OCI-LY1 (cell line): ENCODE data around the gene THNSL1.

ENCODE experiments used
- H2AFZ ChIP-seq: fragments of 200-600 bp; sonication (generic), shearing (Covaris generic); 2 replicates; pipeline ENCODE4 v1.6.0; 2014; ENCODE audit warnings: antibody characterized with exemption, mild to moderate bottlenecking, low read length
- H3F3A ChIP-seq: fragments of 200-600 bp; sonication (generic), shearing (Covaris generic); 2 replicates; pipeline ENCODE4 v1.6.0; 2014; ENCODE audit warnings: mild to moderate bottlenecking, antibody characterized with exemption, low read length, moderate library complexity; ENCODE audit not compliant: insufficient read depth
- H3K27ac ChIP-seq: fragments of 200-600 bp; sonication (generic); 2 replicates; pipeline ENCODE4 v1.5.1; 2014; ENCODE audit warnings: low read length, mixed run types, mild to moderate bottlenecking, low read depth; ENCODE audit not compliant: poor library complexity, severe bottlenecking
- H3K27me3 ChIP-seq: fragments of 200-600 bp; sonication (generic); 2 replicates; pipeline ENCODE4 v1.6.0; 2014; ENCODE audit warnings: antibody characterized with exemption, mild to moderate bottlenecking, low read length, moderate library complexity; ENCODE audit not compliant: insufficient read depth
- H3K36me3 ChIP-seq: fragments of 200-600 bp; sonication (generic); 2 replicates; pipeline ENCODE4 v1.6.1; 2014; ENCODE audit warnings: mild to moderate bottlenecking, antibody characterized with exemption, low read length, moderate library complexity, mixed read lengths; ENCODE audit not compliant: insufficient read depth
- H3K4me1 ChIP-seq: fragments of 200-600 bp; sonication (generic); 2 replicates; pipeline ENCODE4 v1.5.1; 2014; ENCODE audit warnings: mild to moderate bottlenecking, low read length, moderate library complexity; ENCODE audit not compliant: insufficient read depth, severe bottlenecking
- H3K4me2 ChIP-seq: fragments of 200-600 bp; sonication (generic), shearing (Covaris generic); 2 replicates; pipeline ENCODE4 v1.6.1; 2014; ENCODE audit warnings: low read length
- H3K4me3 ChIP-seq: fragments of 200-600 bp; sonication (generic); 2 replicates; pipeline ENCODE4 v1.5.1; 2014; ENCODE audit warnings: low read length, low read depth, mild to moderate bottlenecking, mixed read lengths; ENCODE audit not compliant: poor library complexity, severe bottlenecking
- H3K79me2 ChIP-seq: fragments of 200-600 bp; shearing (Covaris generic); 2 replicates; pipeline ENCODE4 v1.6.1; 2016; ENCODE audit warnings: mixed run types, low read length, mixed read lengths; ENCODE audit not compliant: insufficient read depth
- H3K9ac ChIP-seq: fragments of 200-600 bp; sonication (generic), shearing (Covaris generic); 2 replicates; pipeline ENCODE4 v1.6.1; 2014; ENCODE audit warnings: mild to moderate bottlenecking, low read length, mixed read lengths
- H3K9me2 ChIP-seq: fragments of 200-600 bp; sonication (generic), shearing (Covaris generic); 2 replicates; pipeline ENCODE4 v1.6.1; 2014; ENCODE audit warnings: low read depth, mild to moderate bottlenecking, low read length, mixed read lengths
- H3K9me3 ChIP-seq: fragments of 200-600 bp; shearing (Covaris generic); 2 replicates; pipeline ENCODE4 v1.6.1; 2014; ENCODE audit warnings: low read length, mixed read lengths
- H4K20me1 ChIP-seq: fragments of 200-600 bp; sonication (generic), shearing (Covaris generic); 2 replicates; pipeline ENCODE4 v1.6.0; 2016; ENCODE audit warnings: mild to moderate bottlenecking, low read length; ENCODE audit not compliant: insufficient read depth
- EZH2 ChIP-seq: fragments of 200-600 bp; sonication (generic), shearing (Covaris generic); IDR thresholded peaks from 2 replicates; pipeline ENCODE4 v1.8.0; 2017; ENCODE audit warnings: borderline replicate concordance, mixed run types, mild to moderate bottlenecking, antibody characterized with exemption, low read length, moderate library complexity, mixed read lengths
- TF ChIP-seq, protein P1 (sequence below): fragments of 200-600 bp; sonication (generic), shearing (Covaris generic); IDR thresholded peaks from 2 replicates; pipeline ENCODE4 v1.5.1; 2017; ENCODE audit warnings: mild to moderate bottlenecking, antibody characterized with exemption, low read length, moderate library complexity, mixed read lengths

Gene THNSL1

DNA sequence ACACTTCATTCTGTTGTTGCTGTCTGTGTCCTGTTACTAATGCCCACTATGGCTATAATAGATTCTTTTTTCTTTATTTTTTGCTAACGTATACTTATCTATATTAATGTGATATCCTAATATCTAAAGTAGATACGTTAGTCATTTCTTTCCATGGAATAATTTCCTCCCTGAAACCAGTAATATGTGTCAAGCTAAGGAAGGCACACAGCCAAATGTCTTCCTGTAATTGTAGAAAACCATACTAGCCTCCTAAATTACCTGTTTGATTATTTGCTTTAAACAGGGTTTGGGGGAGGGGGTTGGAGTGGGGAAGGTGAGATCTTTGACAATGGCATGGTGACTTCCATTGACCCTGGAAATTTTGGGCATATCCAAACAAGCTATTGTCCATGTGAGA lies 56.4 kb downstream of the THNSL1 start:
- H4K20me1 ChIP-seq = no peaks in the 10 kb centered on the region
- no peaks in the 10 kb centered on the region for H3K79me2 ChIP-seq
- no peak overlapping the region for H3K4me3 ChIP-seq
- H3K27ac ChIP-seq = no peak overlapping the region
- no peaks in the 10 kb centered on the region for H3K9me2 ChIP-seq
- no peak overlapping the region for H2AFZ ChIP-seq
- no peak overlapping the region for H3K9ac ChIP-seq
- no peaks in the 10 kb centered on the region for H3K4me1 ChIP-seq
- no peak overlapping the region for H3K4me2 ChIP-seq
- TF ChIP-seq, protein P1, sequence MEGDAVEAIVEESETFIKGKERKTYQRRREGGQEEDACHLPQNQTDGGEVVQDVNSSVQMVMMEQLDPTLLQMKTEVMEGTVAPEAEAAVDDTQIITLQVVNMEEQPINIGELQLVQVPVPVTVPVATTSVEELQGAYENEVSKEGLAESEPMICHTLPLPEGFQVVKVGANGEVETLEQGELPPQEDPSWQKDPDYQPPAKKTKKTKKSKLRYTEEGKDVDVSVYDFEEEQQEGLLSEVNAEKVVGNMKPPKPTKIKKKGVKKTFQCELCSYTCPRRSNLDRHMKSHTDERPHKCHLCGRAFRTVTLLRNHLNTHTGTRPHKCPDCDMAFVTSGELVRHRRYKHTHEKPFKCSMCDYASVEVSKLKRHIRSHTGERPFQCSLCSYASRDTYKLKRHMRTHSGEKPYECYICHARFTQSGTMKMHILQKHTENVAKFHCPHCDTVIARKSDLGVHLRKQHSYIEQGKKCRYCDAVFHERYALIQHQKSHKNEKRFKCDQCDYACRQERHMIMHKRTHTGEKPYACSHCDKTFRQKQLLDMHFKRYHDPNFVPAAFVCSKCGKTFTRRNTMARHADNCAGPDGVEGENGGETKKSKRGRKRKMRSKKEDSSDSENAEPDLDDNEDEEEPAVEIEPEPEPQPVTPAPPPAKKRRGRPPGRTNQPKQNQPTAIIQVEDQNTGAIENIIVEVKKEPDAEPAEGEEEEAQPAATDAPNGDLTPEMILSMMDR = no peak
- H3K27me3 ChIP-seq = no peaks in the 10 kb centered on the region
- H3F3A ChIP-seq = no peaks in the 10 kb centered on the region
- no peaks in the 10 kb centered on the region for H3K9me3 ChIP-seq
- no peaks in the 10 kb centered on the region for H3K36me3 ChIP-seq

DNA sequence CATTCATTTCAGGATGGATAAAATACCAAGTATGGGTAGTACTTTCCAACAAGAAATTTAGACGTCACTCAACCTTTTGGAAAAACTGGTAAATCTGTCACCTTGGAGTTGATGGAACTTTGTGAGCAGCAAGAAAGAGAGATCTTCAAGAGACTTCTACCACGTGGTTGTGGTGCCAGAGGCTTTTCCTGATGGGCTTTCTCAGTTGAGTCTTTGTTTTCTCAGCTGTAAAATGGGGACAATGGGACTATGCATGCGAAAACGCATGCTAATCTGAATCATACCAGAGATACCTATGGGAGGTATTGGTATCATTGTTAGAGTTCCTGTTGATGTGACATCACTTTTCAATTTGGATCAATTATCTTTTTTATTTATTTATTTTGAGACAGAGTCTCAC lies 59.4 kb downstream of the THNSL1 start:
- Histone ChIP-seq H3K4me3 (no peak overlapping the region), H3K4me1 (no peaks in the 10 kb centered on the region), H3K9ac (no peak overlapping the region), H3K9me2 (no peaks in the 10 kb centered on the region), H3K4me2 (no peak overlapping the region), H3F3A (no peaks in the 10 kb centered on the region), H3K9me3 (no peaks in the 10 kb centered on the region), H3K79me2 (no peaks in the 10 kb centered on the region), H3K36me3 (no peaks in the 10 kb centered on the region), H3K27me3 (no peaks in the 10 kb centered on the region), H3K27ac (no peak overlapping the region), H2AFZ (no peak overlapping the region), H4K20me1 (no peaks in the 10 kb centered on the region)
- TF ChIP-seq, protein P1 = no peak
- TF ChIP-seq EZH2 = no peak
